HL-60 (cell line): ENCODE results near the gene WARS2.

Source experiments
- DNase-seq, 2 experiments: peaks; one replicate each; pipeline ENCODE4 v3.0.0-alpha.2; 2010 to 2020; ENCODE audit warnings: low read depth in 1 of 2, low spot score in 1 of 2
- H3K27ac ChIP-seq: fragments of 250-450 bp; sonication (Bioruptor Pico); replicated peaks from 2 replicates; pipeline ENCODE4 v1.5.1; 2020; ENCODE audit warnings: mild to moderate bottlenecking, moderate library complexity
- H3K27me3 ChIP-seq: fragments of 250-450 bp; sonication (Bioruptor Pico); 2 replicates; pipeline ENCODE4 v1.5.1; 2021; ENCODE audit warnings: mild to moderate bottlenecking, moderate library complexity; ENCODE audit not compliant: insufficient read depth, poor library complexity, severe bottlenecking
- H3K4me3 ChIP-seq: replicated peaks from 2 replicates; pipeline ENCODE4 v1.5.1; 2011; ENCODE audit warnings: mild to moderate bottlenecking, control low read depth, low read length; ENCODE audit not compliant: insufficient read depth
- GABPA ChIP-seq: IDR thresholded peaks from 2 replicates; pipeline ENCODE4 v1.6.1; 2012; ENCODE audit warnings: low read depth
- POLR2AphosphoS5 ChIP-seq: IDR thresholded peaks from 2 replicates; pipeline ENCODE4 v1.6.1; 2012; ENCODE audit warnings: low read depth
- SPI1 ChIP-seq: IDR thresholded peaks from 2 replicates; pipeline ENCODE4 v1.6.1; 2012; ENCODE audit warnings: low read depth, mild to moderate bottlenecking, borderline replicate concordance
- TF ChIP-seq, protein P1 (sequence below): IDR thresholded peaks from one replicate; pipeline ENCODE4 v1.5.1; 2011; ENCODE audit warnings: low read length, control low read depth, inconsistent platforms; ENCODE audit not compliant: insufficient read depth
- TF ChIP-seq, protein P2 (sequence below): IDR thresholded peaks from 2 replicates; pipeline ENCODE4 v1.6.1; 2012; ENCODE audit warnings: low read depth; ENCODE audit not compliant: insufficient replicate concordance

WARS2 gene

DNA sequence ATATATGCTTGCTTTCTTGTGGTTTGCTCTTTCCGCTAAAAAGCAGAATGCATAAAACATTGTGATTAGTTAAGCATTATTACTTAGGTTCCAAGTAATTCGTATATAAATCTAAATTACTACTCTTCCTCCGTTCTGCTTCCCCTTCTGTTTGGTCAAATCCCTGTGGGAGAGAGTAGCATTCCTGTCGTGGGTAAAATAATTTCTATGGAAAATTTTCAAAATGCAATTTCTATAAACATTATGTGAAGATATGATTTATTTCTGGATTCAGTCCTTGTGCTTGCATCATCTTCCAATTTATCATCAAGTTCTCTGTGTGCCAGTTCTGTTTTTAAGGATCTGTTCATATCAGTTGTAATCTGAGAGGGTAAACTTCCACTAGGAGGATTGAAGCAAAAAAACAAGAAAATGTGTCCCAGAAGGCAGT lies 7.2 kb upstream of the WARS2 start:
- H3K27me3 ChIP-seq: no peaks in the 10 kb centered on the region
- TF ChIP-seq, protein P1, sequence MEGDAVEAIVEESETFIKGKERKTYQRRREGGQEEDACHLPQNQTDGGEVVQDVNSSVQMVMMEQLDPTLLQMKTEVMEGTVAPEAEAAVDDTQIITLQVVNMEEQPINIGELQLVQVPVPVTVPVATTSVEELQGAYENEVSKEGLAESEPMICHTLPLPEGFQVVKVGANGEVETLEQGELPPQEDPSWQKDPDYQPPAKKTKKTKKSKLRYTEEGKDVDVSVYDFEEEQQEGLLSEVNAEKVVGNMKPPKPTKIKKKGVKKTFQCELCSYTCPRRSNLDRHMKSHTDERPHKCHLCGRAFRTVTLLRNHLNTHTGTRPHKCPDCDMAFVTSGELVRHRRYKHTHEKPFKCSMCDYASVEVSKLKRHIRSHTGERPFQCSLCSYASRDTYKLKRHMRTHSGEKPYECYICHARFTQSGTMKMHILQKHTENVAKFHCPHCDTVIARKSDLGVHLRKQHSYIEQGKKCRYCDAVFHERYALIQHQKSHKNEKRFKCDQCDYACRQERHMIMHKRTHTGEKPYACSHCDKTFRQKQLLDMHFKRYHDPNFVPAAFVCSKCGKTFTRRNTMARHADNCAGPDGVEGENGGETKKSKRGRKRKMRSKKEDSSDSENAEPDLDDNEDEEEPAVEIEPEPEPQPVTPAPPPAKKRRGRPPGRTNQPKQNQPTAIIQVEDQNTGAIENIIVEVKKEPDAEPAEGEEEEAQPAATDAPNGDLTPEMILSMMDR: no peak
- TF ChIP-seq POLR2AphosphoS5 (no peak), GABPA (no peak), SPI1 (no peak)
- TF ChIP-seq, protein P2, sequence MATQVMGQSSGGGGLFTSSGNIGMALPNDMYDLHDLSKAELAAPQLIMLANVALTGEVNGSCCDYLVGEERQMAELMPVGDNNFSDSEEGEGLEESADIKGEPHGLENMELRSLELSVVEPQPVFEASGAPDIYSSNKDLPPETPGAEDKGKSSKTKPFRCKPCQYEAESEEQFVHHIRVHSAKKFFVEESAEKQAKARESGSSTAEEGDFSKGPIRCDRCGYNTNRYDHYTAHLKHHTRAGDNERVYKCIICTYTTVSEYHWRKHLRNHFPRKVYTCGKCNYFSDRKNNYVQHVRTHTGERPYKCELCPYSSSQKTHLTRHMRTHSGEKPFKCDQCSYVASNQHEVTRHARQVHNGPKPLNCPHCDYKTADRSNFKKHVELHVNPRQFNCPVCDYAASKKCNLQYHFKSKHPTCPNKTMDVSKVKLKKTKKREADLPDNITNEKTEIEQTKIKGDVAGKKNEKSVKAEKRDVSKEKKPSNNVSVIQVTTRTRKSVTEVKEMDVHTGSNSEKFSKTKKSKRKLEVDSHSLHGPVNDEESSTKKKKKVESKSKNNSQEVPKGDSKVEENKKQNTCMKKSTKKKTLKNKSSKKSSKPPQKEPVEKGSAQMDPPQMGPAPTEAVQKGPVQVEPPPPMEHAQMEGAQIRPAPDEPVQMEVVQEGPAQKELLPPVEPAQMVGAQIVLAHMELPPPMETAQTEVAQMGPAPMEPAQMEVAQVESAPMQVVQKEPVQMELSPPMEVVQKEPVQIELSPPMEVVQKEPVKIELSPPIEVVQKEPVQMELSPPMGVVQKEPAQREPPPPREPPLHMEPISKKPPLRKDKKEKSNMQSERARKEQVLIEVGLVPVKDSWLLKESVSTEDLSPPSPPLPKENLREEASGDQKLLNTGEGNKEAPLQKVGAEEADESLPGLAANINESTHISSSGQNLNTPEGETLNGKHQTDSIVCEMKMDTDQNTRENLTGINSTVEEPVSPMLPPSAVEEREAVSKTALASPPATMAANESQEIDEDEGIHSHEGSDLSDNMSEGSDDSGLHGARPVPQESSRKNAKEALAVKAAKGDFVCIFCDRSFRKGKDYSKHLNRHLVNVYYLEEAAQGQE: no peak

DNA sequence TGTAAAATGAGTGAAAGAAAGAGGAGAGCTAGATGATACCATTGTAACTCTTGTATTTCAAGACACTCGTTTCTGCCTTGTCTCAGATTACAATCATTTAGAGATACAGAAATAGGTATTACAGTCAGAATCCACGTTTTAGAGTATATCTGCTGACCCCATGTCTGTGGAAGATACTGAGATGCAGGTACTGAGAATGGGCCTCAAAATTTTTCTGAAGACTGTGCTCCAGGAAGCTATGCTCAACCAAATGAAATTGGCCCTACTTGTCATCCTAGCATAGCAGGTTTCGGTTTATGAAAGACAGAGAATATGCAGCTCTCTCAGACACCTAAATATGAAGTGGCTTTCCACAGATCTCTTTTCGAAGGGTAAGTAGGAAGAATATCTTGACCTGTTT lies 6.0 kb upstream of the WARS2 start:
- TF ChIP-seq POLR2AphosphoS5 (no peak), GABPA (no peak)
- H3K27me3 ChIP-seq: no peaks in the 10 kb centered on the region
- DNase-seq: no peak
- no peak overlapping the region for H3K27ac ChIP-seq
- H3K4me3 ChIP-seq: no peak overlapping the region

More for the DNA sequence above, 7.2 kb upstream of the WARS2 start:
- DNase-seq: no peak
- Histone ChIP-seq H3K4me3 (no peak overlapping the region), H3K27ac (no peak overlapping the region)

DNA sequence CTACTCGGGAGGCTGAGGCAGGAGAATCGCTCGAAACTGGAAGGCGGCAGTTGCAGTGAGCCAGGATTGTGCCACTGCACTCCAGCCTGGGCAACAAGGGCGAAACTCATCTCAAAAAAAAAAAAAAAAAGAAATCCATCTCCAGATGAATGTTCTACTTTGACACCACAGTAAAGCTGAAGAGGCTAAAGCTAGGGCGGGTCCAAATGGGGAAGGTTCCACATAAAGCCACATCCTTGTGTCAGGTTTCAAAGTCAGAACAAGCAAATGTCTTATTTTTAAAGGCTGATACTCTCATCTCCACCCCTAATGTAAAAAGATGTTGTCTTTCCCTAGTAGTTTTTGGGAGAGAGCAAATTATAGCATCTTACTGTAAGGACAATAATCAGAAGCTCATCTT lies 4.4 kb upstream of the WARS2 start:
- TF ChIP-seq SPI1 (no peak), GABPA (no peak), POLR2AphosphoS5 (no peak)
- TF ChIP-seq, protein P1: no peak
- TF ChIP-seq, protein P2: no peak
- DNase-seq: no peak
- no peak overlapping the region for H3K27ac ChIP-seq
- no peaks in the 10 kb centered on the region for H3K27me3 ChIP-seq
- H3K4me3 ChIP-seq: no peak overlapping the region

DNA sequence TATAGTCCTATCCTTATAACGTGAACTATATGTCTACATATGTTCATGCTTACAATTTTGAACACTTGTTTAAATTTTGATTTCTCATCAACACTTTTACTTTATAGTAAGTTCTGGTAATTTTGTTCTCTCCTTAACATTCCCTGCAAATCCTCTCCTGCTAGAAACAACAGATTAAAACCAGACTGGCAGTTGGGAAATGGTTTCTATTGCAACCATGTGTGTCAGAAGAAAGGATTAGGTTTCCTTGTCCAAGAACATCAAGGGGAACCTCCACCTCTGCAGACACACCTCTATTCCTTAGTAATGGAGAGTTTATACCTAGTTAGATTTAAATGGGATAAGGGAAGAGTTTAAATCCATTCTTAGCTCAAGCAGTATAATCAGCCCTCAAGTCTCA lies 3.3 kb upstream of the WARS2 start:
- TF ChIP-seq SPI1 (no peak), POLR2AphosphoS5 (no peak), GABPA (no peak)
- TF ChIP-seq, protein P1: no peak
- TF ChIP-seq, protein P2: no peak
- no peak for DNase-seq
- no peak overlapping the region for H3K27ac ChIP-seq
- no peak overlapping the region for H3K4me3 ChIP-seq
- H3K27me3 ChIP-seq: no peaks in the 10 kb centered on the region
